ENCODE results near the gene ABHD16A.
A peak's percentile ranks its signal among the peaks of the same experiment; 100 is the strongest.
"Not testable (repeated sequence)": the region's sequence is repeated elsewhere in the genome, so short reads cannot be mapped to it uniquely, and the experiment has no call there.

The ABHD16A gene

DNA sequence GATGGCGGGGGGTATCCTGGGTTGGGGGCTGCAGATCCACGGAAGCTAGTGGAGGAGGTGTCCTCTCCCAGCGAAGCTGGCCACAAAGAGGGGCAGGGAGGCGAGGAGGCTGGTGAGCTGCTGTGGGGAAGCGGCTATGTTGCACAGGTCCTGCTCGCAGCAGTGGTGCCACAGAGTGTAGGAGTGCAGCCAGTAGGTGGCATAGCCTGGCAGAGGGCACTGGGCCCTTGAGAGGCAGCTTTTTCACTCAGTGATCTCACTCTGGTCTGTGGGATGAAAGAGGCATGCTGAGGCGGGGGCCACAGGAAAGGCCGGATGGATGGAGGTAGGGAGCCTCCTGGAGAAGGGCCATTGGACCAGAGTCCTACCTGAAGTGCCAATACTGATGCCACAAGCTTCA, 9.2 kb upstream of the ABHD16A start:
- no peak overlapping the region for H3K4me3 ChIP-seq (ENCODE audit: low read depth in 1 of 2, low read length in 2 of 2)
- no peaks in the 10 kb centered on the region for H3K27me3 ChIP-seq (ENCODE audit: control insufficient read depth in 1 of 2, insufficient read depth in 2 of 2, low read length in 2 of 2)
- H3K9ac ChIP-seq (ENCODE audit: low read depth in 1 of 2, low read length in 2 of 2): no peak overlapping the region
- H3K9me3 ChIP-seq (ENCODE audit: control insufficient read depth in 1 of 2, low read length in 2 of 2): no peaks in the 10 kb centered on the region
- no peaks in the 10 kb centered on the region for H3K36me3 ChIP-seq (ENCODE audit: control insufficient read depth in 1 of 2, insufficient read depth in 2 of 2, low read length in 2 of 2)
- H3K4me1 ChIP-seq (ENCODE audit: control insufficient read depth in 1 of 2, insufficient read depth in 2 of 2, low read length in 2 of 2): peaks cover 16 to 28% of the 10 kb centered on the region in 2 donors
- H3K27ac ChIP-seq (ENCODE audit: low read depth, low read length): no peak overlapping the region

DNA sequence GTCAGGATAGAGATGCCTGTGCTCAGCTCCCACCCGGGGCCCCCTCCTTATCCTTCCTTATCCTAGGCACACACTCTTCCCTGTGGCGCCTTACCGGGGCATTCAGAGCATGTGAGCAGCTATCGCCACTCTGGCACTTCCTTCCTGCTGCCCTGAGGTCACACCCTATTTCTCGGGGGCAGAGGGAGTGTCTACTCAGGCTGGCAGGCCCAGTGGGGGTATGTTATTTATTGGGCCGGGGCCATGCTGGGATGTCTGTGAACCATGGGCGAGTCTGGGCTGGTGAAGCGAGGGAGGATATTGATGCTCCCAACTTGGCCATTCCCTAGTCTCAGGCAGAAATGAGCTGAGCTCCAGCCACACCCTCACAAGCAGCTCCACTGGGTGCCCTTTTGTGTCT, 8.1 kb upstream of the ABHD16A start:
- H3K4me3 ChIP-seq (ENCODE audit: low read depth in 1 of 2, low read length in 2 of 2): no peak overlapping the region
- no peak overlapping the region for H3K27ac ChIP-seq (ENCODE audit: low read depth, low read length)
- no peaks in the 10 kb centered on the region for H3K27me3 ChIP-seq (ENCODE audit: control insufficient read depth in 1 of 2, insufficient read depth in 2 of 2, low read length in 2 of 2)
- peaks cover 16 to 28% of the 10 kb centered on the region in 2 donors for H3K4me1 ChIP-seq (ENCODE audit: control insufficient read depth in 1 of 2, insufficient read depth in 2 of 2, low read length in 2 of 2)
- H3K9me3 ChIP-seq (ENCODE audit: control insufficient read depth in 1 of 2, low read length in 2 of 2): no peaks in the 10 kb centered on the region
- H3K9ac ChIP-seq (ENCODE audit: low read depth in 1 of 2, low read length in 2 of 2): no peak overlapping the region
- no peaks in the 10 kb centered on the region for H3K36me3 ChIP-seq (ENCODE audit: control insufficient read depth in 1 of 2, insufficient read depth in 2 of 2, low read length in 2 of 2)

DNA sequence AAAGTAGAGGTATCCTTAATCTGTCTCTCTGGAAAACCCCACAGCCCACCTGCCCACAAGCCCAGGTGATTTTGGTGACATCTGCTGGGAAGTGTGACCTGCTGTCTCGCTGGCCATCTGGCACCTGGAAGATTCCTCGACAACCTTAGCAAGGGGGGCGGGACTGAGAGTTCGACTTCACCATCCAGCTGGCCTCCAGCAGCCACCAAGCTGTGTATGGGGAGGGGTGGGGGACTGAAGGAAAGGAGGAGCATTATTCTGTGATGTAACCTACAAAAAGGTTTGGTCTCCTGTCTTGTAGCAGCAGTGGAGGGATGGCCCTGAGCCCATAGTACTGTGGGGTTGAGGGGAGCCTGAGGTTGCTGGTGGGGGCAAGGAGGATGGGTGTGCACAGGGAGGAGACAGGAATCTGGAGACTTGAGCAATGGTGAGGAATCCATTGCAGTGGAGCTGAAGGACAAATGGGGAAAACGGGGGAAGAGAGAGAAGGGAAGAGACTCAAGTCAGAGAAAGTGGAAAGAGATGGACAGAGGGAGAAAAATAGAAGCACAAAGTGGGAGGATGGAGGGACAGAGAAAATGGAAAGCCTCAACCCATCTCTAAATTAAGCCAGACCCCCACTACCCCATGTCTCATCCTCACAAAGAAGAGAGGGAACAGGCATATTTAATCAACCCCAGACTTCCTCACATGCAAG, 7.5 kb upstream of the ABHD16A start:
- Histone ChIP-seq H3K36me3 (ENCODE audit: control insufficient read depth in 1 of 2, insufficient read depth in 2 of 2, low read length in 2 of 2) (no peaks in the 10 kb centered on the region), H3K4me3 (ENCODE audit: low read depth in 1 of 2, low read length in 2 of 2) (no peak overlapping the region), H3K9me3 (ENCODE audit: control insufficient read depth in 1 of 2, low read length in 2 of 2) (no peaks in the 10 kb centered on the region), H3K4me1 (ENCODE audit: control insufficient read depth in 1 of 2, insufficient read depth in 2 of 2, low read length in 2 of 2) (peaks cover 16 to 28% of the 10 kb centered on the region in 2 donors), H3K9ac (ENCODE audit: low read depth in 1 of 2, low read length in 2 of 2) (no peak overlapping the region), H3K27me3 (ENCODE audit: control insufficient read depth in 1 of 2, insufficient read depth in 2 of 2, low read length in 2 of 2) (no peaks in the 10 kb centered on the region), H3K27ac (ENCODE audit: low read depth, low read length) (no peak overlapping the region)

DNA sequence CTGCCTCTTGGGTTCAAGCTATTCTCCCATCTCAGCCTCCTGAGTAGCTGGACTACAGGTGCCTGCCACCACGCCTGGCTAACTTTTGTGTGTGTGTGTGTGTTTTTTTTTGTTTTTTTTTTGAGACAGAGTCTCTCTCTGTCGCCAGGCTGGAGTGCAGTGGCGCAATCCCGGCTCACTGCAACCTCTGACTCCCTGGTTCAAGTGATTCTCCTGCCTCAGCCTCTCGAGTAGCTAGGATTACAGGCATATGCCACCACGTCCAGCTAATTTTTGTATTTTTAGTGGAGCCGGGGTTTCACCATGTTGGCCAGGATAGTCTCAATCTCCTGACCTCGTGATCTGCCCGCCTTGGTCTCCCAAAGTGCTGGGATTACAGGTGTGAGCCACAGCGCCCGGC, 6.0 kb upstream of the ABHD16A start:
- H3K4me3 ChIP-seq (ENCODE audit: low read depth in 1 of 2, low read length in 2 of 2); H3K27me3 ChIP-seq (ENCODE audit: control insufficient read depth in 1 of 2, insufficient read depth in 2 of 2, low read length in 2 of 2): not testable (repeated sequence)

DNA sequence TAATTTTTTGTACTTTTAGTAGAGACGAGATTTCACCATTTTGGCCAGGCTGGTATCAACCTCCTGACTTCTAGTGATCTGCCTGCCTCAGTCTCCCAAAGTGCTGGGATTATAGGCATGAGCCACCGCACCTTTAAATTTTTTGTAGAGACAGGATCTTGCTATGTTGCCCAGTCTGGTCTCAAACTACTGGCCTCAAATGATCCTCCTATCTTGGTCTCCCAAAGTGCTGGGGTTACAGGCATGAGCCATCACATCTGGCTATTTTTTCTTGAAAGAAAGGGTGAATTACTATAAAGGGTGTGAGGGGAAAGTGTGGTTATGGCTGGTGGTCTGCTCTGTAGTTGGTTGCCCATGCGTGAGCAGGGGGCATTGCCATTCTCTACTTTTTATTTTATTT, 5.1 kb upstream of the ABHD16A start:
- Histone ChIP-seq H3K4me3 (ENCODE audit: low read depth in 1 of 2, low read length in 2 of 2) (no peak overlapping the region), H3K36me3 (ENCODE audit: control insufficient read depth in 1 of 2, insufficient read depth in 2 of 2, low read length in 2 of 2) (no peaks in the 10 kb centered on the region), H3K27ac (ENCODE audit: low read depth, low read length) (no peak overlapping the region), H3K27me3 (ENCODE audit: control insufficient read depth in 1 of 2, insufficient read depth in 2 of 2, low read length in 2 of 2) (no peaks in the 10 kb centered on the region), H3K9me3 (ENCODE audit: control insufficient read depth in 1 of 2, low read length in 2 of 2) (no peaks in the 10 kb centered on the region), H3K4me1 (ENCODE audit: control insufficient read depth in 1 of 2, insufficient read depth in 2 of 2, low read length in 2 of 2) (peaks cover 10 to 18% of the 10 kb centered on the region in 2 donors), H3K9ac (ENCODE audit: low read depth in 1 of 2, low read length in 2 of 2) (no peak overlapping the region)

More for the DNA sequence above, 6.0 kb upstream of the ABHD16A start:
- not testable (repeated sequence) for H3K9ac ChIP-seq (ENCODE audit: low read depth in 1 of 2, low read length in 2 of 2); H3K36me3 ChIP-seq (ENCODE audit: control insufficient read depth in 1 of 2, insufficient read depth in 2 of 2, low read length in 2 of 2); H3K27ac ChIP-seq (ENCODE audit: low read depth, low read length); H3K9me3 ChIP-seq (ENCODE audit: control insufficient read depth in 1 of 2, low read length in 2 of 2)
- H3K4me1 ChIP-seq (ENCODE audit: control insufficient read depth in 1 of 2, insufficient read depth in 2 of 2, low read length in 2 of 2): peaks cover 15 to 26% of the 10 kb centered on the region in 2 donors

DNA sequence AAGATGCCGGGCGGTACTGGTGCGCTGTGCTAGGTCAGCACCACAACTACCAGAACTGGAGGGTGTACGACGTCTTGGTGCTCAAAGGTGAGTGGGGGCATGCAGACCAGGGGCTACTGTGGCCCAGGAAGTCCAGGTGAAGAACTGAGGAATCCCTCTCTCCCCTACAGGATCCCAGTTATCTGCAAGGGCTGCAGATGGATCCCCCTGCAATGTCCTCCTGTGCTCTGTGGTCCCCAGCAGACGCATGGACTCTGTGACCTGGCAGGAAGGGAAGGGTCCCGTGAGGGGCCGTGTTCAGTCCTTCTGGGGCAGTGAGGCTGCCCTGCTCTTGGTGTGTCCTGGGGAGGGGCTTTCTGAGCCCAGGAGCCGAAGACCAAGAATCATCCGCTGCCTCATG, 4.6 kb upstream of the ABHD16A start:
- Histone ChIP-seq H3K9me3 (ENCODE audit: control insufficient read depth in 1 of 2, low read length in 2 of 2) (no peaks in the 10 kb centered on the region), H3K36me3 (ENCODE audit: control insufficient read depth in 1 of 2, insufficient read depth in 2 of 2, low read length in 2 of 2) (no peaks in the 10 kb centered on the region), H3K4me3 (ENCODE audit: low read depth in 1 of 2, low read length in 2 of 2) (no peak overlapping the region), H3K4me1 (ENCODE audit: control insufficient read depth in 1 of 2, insufficient read depth in 2 of 2, low read length in 2 of 2) (peaks cover 10 to 18% of the 10 kb centered on the region in 2 donors), H3K27me3 (ENCODE audit: control insufficient read depth in 1 of 2, insufficient read depth in 2 of 2, low read length in 2 of 2) (no peaks in the 10 kb centered on the region), H3K9ac (ENCODE audit: low read depth in 1 of 2, low read length in 2 of 2) (no peak overlapping the region), H3K27ac (ENCODE audit: low read depth, low read length) (no peak overlapping the region)

DNA sequence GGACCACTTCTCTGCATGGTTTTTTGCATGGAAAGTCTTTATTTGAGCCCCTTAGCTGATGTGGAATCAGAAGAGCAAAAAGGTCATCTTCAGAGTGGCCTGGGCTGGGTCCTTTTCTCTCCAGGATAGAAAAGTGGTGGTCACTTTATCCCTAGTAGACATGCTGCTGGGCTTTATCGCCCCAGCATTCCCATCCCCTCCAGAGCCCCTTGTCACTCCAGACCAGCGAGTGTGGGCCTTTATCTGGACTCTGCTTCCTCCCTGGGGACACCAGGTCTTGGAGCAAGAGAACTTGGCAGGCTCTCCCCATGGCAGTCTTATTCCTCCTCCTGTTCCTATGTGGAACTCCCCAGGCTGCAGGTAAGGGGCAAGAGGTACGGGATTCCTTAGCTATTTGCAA, 3.5 kb upstream of the ABHD16A start, which contains the start of gene LY6G6F:
Gene LY6G6F, plus strand, starts transcription at position 268 of the 400 bp plus-strand sequence. Its CDS starts 41 bp downstream, at position 309.
- no peak within 1 kb of the TSS for H3K27ac ChIP-seq (ENCODE audit: low read depth, low read length)
- no peaks in the 10 kb centered on the region for H3K36me3 ChIP-seq (ENCODE audit: control insufficient read depth in 1 of 2, insufficient read depth in 2 of 2, low read length in 2 of 2)
- no peaks in the 10 kb centered on the region for H3K9me3 ChIP-seq (ENCODE audit: control insufficient read depth in 1 of 2, low read length in 2 of 2)
- H3K27me3 ChIP-seq (ENCODE audit: control insufficient read depth in 1 of 2, insufficient read depth in 2 of 2, low read length in 2 of 2): no peaks in the 10 kb centered on the region
- no peak within 1 kb of the TSS for H3K9ac ChIP-seq (ENCODE audit: low read depth in 1 of 2, low read length in 2 of 2)
- H3K4me1 ChIP-seq (ENCODE audit: control insufficient read depth in 1 of 2, insufficient read depth in 2 of 2, low read length in 2 of 2): peaks cover 12 to 16% of the 10 kb centered on the region in 2 donors
- H3K4me3 ChIP-seq (ENCODE audit: low read depth in 1 of 2, low read length in 2 of 2): no peak within 1 kb of the TSS

DNA sequence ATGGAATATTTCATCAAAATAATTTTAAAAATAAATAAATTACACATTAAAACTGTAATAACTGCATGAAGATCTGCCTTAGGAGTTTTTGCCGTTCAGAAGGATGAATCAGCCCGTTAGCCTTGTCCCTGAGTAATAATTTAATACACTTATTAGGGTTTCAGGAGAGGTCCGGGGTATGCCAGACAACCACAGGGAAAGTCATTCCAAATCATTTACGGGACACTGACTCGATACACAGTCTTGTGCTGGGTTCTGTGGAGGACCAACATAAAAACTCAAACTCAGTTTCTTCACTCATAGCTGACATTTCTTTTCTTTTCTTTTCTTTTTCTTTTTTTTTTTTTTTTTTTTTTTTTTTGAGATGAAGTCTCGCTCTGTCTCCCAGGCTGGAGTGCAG, 2.8 kb upstream of the ABHD16A start:
- Histone ChIP-seq H3K4me3 (ENCODE audit: low read depth in 1 of 2, low read length in 2 of 2) (no peak overlapping the region), H3K9ac (ENCODE audit: low read depth in 1 of 2, low read length in 2 of 2) (no peak overlapping the region), H3K27me3 (ENCODE audit: control insufficient read depth in 1 of 2, insufficient read depth in 2 of 2, low read length in 2 of 2) (no peaks in the 10 kb centered on the region), H3K27ac (ENCODE audit: low read depth, low read length) (no peak overlapping the region), H3K9me3 (ENCODE audit: control insufficient read depth in 1 of 2, low read length in 2 of 2) (no peaks in the 10 kb centered on the region), H3K4me1 (ENCODE audit: control insufficient read depth in 1 of 2, insufficient read depth in 2 of 2, low read length in 2 of 2) (peaks cover 13 to 16% of the 10 kb centered on the region in 2 donors), H3K36me3 (ENCODE audit: control insufficient read depth in 1 of 2, insufficient read depth in 2 of 2, low read length in 2 of 2) (peaks cover 0 to under 1% of the 10 kb centered on the region in 2 donors)

DNA sequence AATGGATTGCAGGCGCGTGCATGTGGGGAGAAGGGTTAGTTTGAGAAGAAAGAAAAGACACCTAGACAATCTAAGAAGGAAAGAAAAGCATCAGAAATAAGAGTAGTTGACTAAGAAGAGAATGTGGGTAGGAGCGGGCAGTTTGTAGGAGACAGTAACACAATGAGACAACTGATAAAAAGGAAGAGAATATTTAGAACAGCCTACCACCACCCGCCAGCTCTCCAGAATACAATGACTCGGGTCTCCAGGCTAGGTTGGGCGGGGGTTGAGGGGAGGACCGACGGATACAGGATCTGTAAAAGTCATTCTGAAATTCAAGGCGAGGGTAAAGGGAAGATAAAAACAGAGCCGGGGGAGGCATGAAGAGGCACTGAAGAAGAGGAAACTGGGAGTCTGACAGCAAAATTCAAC, 712 bp downstream of the ABHD16A start:
- H3K4me3 ChIP-seq (ENCODE audit: low read depth in 1 of 2, low read length in 2 of 2): peak overlapping the region; percentile 84 to 89
- H3K9ac ChIP-seq (ENCODE audit: low read depth in 1 of 2, low read length in 2 of 2): peak overlapping the region; percentile 89 to 97
- H3K9me3 ChIP-seq (ENCODE audit: control insufficient read depth in 1 of 2, low read length in 2 of 2): no peaks in the 10 kb centered on the region
- no peaks in the 10 kb centered on the region for H3K27me3 ChIP-seq (ENCODE audit: control insufficient read depth in 1 of 2, insufficient read depth in 2 of 2, low read length in 2 of 2)
- H3K4me1 ChIP-seq (ENCODE audit: control insufficient read depth in 1 of 2, insufficient read depth in 2 of 2, low read length in 2 of 2): peaks cover 15% of the 10 kb centered on the region in 2 donors
- peak overlapping the region; percentile 98 for H3K27ac ChIP-seq (ENCODE audit: low read depth, low read length)
- peaks cover 4 to 18% of the 10 kb centered on the region in 2 donors for H3K36me3 ChIP-seq (ENCODE audit: control insufficient read depth in 1 of 2, insufficient read depth in 2 of 2, low read length in 2 of 2)

DNA sequence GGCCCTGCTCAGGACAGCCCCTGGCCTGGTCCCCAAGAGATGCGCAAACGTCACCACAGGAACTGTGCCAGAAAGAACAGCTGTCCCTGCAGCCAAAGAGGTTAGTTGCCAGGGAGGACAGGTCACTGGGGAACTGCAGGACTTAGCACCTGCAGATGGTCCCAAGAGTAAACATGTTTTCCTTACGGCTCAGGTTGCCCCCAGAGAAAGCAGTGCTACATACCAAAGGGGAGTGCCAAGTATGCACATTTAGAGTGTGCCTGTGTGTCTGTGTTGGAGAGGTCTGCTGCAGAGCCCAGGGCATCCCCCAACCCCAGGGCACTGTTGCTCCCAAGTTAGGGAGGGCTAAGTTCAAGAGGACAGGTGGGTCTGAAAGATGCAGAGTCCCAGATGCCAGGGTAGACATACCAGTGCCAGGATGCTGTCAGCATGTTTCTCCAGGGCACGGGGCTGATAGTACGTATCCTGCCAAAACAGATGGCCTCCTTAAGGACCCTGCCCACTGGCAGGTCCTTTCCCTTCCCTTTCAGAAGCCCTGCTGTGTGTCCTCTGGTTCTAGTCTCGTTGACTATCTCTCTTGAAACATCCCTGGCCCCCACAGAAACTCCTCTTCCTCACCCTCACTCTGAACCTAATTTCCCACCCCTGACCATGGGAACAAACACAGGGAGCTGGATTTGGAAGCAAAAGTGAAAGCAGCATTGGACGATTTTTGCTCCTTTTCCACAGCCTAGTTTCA, 1.3 kb downstream of the ABHD16A start:
- peak overlapping the region; percentile 84 to 89 for H3K4me3 ChIP-seq (ENCODE audit: low read depth in 1 of 2, low read length in 2 of 2)
- H3K36me3 ChIP-seq (ENCODE audit: control insufficient read depth in 1 of 2, insufficient read depth in 2 of 2, low read length in 2 of 2): peaks cover 5 to 24% of the 10 kb centered on the region in 2 donors
- no peak overlapping the region for H3K27ac ChIP-seq (ENCODE audit: low read depth, low read length)
- no peaks in the 10 kb centered on the region for H3K27me3 ChIP-seq (ENCODE audit: control insufficient read depth in 1 of 2, insufficient read depth in 2 of 2, low read length in 2 of 2)
- H3K9me3 ChIP-seq (ENCODE audit: control insufficient read depth in 1 of 2, low read length in 2 of 2): no peaks in the 10 kb centered on the region
- H3K9ac ChIP-seq (ENCODE audit: low read depth in 1 of 2, low read length in 2 of 2): peak overlapping the region; percentile 89 to 97
- peaks cover 15% of the 10 kb centered on the region in 2 donors for H3K4me1 ChIP-seq (ENCODE audit: control insufficient read depth in 1 of 2, insufficient read depth in 2 of 2, low read length in 2 of 2)

Data from duodenal mucosa (tissue), 2 donors.